IMR-90 (cell line): ENCODE data around the gene CISTR. TPM values are rescaled to one million over a fixed set of nuclear protein-coding genes. Genes with fewer than 3 reads are reported as not detected.

Experiments
- ATAC-seq: fragments of 200-7000 bp; cut with Tn5 transposase; 2 replicates; pipeline ENCODE4 v1.9.1; 2020; ENCODE audit warnings: low read depth, mild to moderate bottlenecking, moderate library complexity
- BruUV-seq: library from RNA; stranded (reverse); fragments of 400-500 nt; replicated peaks from 2 replicates; lab custom pipeline; 2021; lab: Mats Ljungman, UMichigan
- CTCF ChIA-PET: fragments of 300-600 bp; formaldehyde crosslinking; extraction: SDS; loops from one replicate; lab custom pipeline; 2021; ENCODE audit warnings: antibody characterized with exemption; lab: Yijun Ruan, JAX
- POLR2A ChIA-PET: fragments of 300-600 bp; sonication (Branson Sonifier 250); formaldehyde crosslinking; loops from one replicate; lab custom pipeline; 2022; ENCODE audit warnings: antibody characterized with exemption; ENCODE audit not compliant: unreplicated experiment; lab: Charles Lee
- DNase-seq: peaks from one replicate; pipeline ENCODE4 v3.0.0; 2013
- H2AFZ ChIP-seq: replicated peaks from 2 replicates; pipeline ENCODE3; 2013; ENCODE audit warnings: low read length, mild to moderate bottlenecking; ENCODE audit not compliant: poor library complexity
- H2AK5ac ChIP-seq: 2 replicates; pipeline ENCODE4 v1.6.1; 2013; ENCODE audit warnings: low read depth, low read length, inconsistent platforms
- H2AK9ac ChIP-seq: replicated peaks from 2 replicates; pipeline ENCODE3; 2013; ENCODE audit warnings: mild to moderate bottlenecking, low read depth, low read length, moderate library complexity; ENCODE audit not compliant: poor library complexity
- H2BK120ac ChIP-seq: 2 replicates; pipeline ENCODE4 v1.6.1; 2013; ENCODE audit warnings: low read depth, low read length, inconsistent platforms
- H2BK15ac ChIP-seq: 3 replicates; pipeline ENCODE4 v1.6.1; 2013; ENCODE audit warnings: low read depth, low read length, inconsistent platforms
- H2BK20ac ChIP-seq: 2 replicates; pipeline ENCODE4 v1.6.1; 2013; ENCODE audit warnings: low read depth, mild to moderate bottlenecking, inconsistent platforms, low read length, moderate library complexity
- H2BK5ac ChIP-seq: 2 replicates; pipeline ENCODE4 v1.6.1; 2013; ENCODE audit warnings: mild to moderate bottlenecking, low read depth, low read length, inconsistent platforms; ENCODE audit not compliant: poor library complexity, severe bottlenecking
- H3K14ac ChIP-seq: replicated peaks from 2 replicates; pipeline ENCODE4 v1.6.1; 2013; ENCODE audit warnings: low read depth, low read length, inconsistent platforms
- H3K18ac ChIP-seq: 2 replicates; pipeline ENCODE4 v1.6.1; 2013; ENCODE audit warnings: low read depth, low read length, control low read depth
- H3K23ac ChIP-seq: 2 replicates; pipeline ENCODE4 v1.6.1; 2013; ENCODE audit warnings: low read depth, low read length, inconsistent platforms
- H3K27ac ChIP-seq: 2 replicates; pipeline ENCODE4 v1.5.1; 2013; ENCODE audit warnings: mild to moderate bottlenecking, control low read depth, low read length; ENCODE audit not compliant: insufficient read depth
- H3K27me3 ChIP-seq: 2 replicates; pipeline ENCODE4 v1.6.1; 2013; ENCODE audit warnings: low read length; ENCODE audit not compliant: control insufficient read depth, insufficient read depth
- H3K36me3 ChIP-seq: 2 replicates; pipeline ENCODE4 v1.6.1; 2013; ENCODE audit warnings: low read length, mixed read lengths; ENCODE audit not compliant: control insufficient read depth, insufficient read depth
- H3K4ac ChIP-seq: 2 replicates; pipeline ENCODE4 v1.6.1; 2013; ENCODE audit warnings: low read depth, low read length, inconsistent platforms
- H3K4me1 ChIP-seq: 2 replicates; pipeline ENCODE4 v1.6.1; 2013; ENCODE audit warnings: low read length, mixed read lengths; ENCODE audit not compliant: control insufficient read depth, insufficient read depth
- H3K4me2 ChIP-seq: 2 replicates; pipeline ENCODE4 v1.6.1; 2013; ENCODE audit warnings: low read depth, mild to moderate bottlenecking, control low read depth, low read length, moderate library complexity
- H3K4me3 ChIP-seq: 2 replicates; pipeline ENCODE4 v1.5.1; 2013; ENCODE audit warnings: low read depth, mild to moderate bottlenecking, control low read depth, low read length, moderate library complexity; ENCODE audit not compliant: insufficient read depth
- H3K56ac ChIP-seq: 2 replicates; pipeline ENCODE4 v1.6.1; 2013; ENCODE audit warnings: low read length, inconsistent platforms; ENCODE audit not compliant: insufficient read depth; ENCODE audit errors: extremely low read depth
- H3K79me1 ChIP-seq, 2 experiments: 2 replicates each; pipeline ENCODE4 v1.6.1; 2013; ENCODE audit warnings: low read length in 2 of 2, inconsistent platforms in 1 of 2, low read depth in 1 of 2
- H3K9ac ChIP-seq: 2 replicates; pipeline ENCODE4 v1.6.1; 2013; ENCODE audit warnings: low read depth, low read length, control low read depth
- H3K9me1 ChIP-seq: 2 replicates; pipeline ENCODE4 v1.6.1; 2013; ENCODE audit warnings: low read length, inconsistent platforms; ENCODE audit not compliant: insufficient read depth
- H3K9me3 ChIP-seq: 2 replicates; pipeline ENCODE4 v1.6.1; 2013; ENCODE audit warnings: low read length; ENCODE audit not compliant: control insufficient read depth, insufficient read depth
- H4K20me1 ChIP-seq: 2 replicates; pipeline ENCODE4 v1.6.1; 2013; ENCODE audit warnings: low read length, inconsistent platforms; ENCODE audit not compliant: insufficient read depth
- H4K5ac ChIP-seq: 2 replicates; pipeline ENCODE4 v1.6.1; 2013; ENCODE audit warnings: mild to moderate bottlenecking, low read depth, low read length, control low read depth
- H4K8ac ChIP-seq, 2 experiments: 2 replicates each; pipeline ENCODE4 v1.6.1; 2013; ENCODE audit warnings: low read depth in 2 of 2, low read length in 2 of 2, control low read depth in 1 of 2, inconsistent platforms in 1 of 2
- H4K91ac ChIP-seq: 2 replicates; pipeline ENCODE4 v1.6.1; 2013; ENCODE audit warnings: low read depth, low read length, inconsistent platforms; ENCODE audit not compliant: insufficient read depth
- MAZ ChIP-seq: IDR thresholded peaks from 2 replicates; pipeline ENCODE4 v1.6.1; 2012; ENCODE audit warnings: low read depth, mild to moderate bottlenecking, low read length, improper control_type of control experiment, moderate library complexity, borderline replicate concordance
- MXI1 ChIP-seq: IDR thresholded peaks from 2 replicates; pipeline ENCODE4 v1.6.1; 2012; ENCODE audit warnings: low read depth, mild to moderate bottlenecking, low read length, moderate library complexity, borderline replicate concordance
- NFE2L2 ChIP-seq: fragments of 150-350 bp; IDR thresholded peaks from 2 replicates; pipeline ENCODE4 v1.6.1; 2016; ENCODE audit warnings: low read depth, mild to moderate bottlenecking, low read length
- RAD21 ChIP-seq: IDR thresholded peaks from 2 replicates; pipeline ENCODE4 v1.6.1; 2012; ENCODE audit warnings: low read length, improper control_type of control experiment
- RCOR1 ChIP-seq: IDR thresholded peaks from 2 replicates; pipeline ENCODE4 v1.6.1; 2012; ENCODE audit warnings: mild to moderate bottlenecking, low read length, improper control_type of control experiment; ENCODE audit not compliant: insufficient replicate concordance
- WGBS, 2 experiments: methylation state at CpG; one replicate each; pipeline versions ENCODE4 v1.1.5 to v1.1.7; 2013; ENCODE audit warnings: missing lambda C conversion rate in 2 of 2; ENCODE audit not compliant: insufficient read length in 1 of 2; ENCODE audit errors: extremely low coverage in 2 of 2; 5-methylcytosine and 5-hydroxymethylcytosine counted together
- dilution Hi-C: fragments of 300-500 bp; cut with HindIII; formaldehyde crosslinking; loops from one replicate; pipeline ENCODE4 v1.14.3; 2018; ENCODE audit warnings: low sequenced_read_pairs; ENCODE audit not compliant: unreplicated experiment
- in situ Hi-C: fragments of 300-500 bp; cut with MboI; formaldehyde crosslinking; loops from 3 replicates; pipeline ENCODE4 v1.14.3; 2019; ENCODE audit warnings: low sequenced_read_pairs, inconsistent platforms, mixed read lengths
- intact Hi-C: fragments of 100-400 bp; cut with micrococcal nuclease; formaldehyde crosslinking; loops from 2 replicates; pipeline ENCODE4 v1.10.0; 2022
- polyA plus RNA-seq, 3 experiments: library from polyadenylated mRNA; depleted of rRNA; stranded (reverse); fragments of >200 nt; gene quantifications; 2 replicates each; pipeline ENCODE4 v1.2.3, GENCODE V29; 2012; ENCODE audit warnings: low replicate concordance in 1 of 3
- total RNA-seq: library from RNA; depleted of rRNA; stranded (reverse); fragments of >200 nt; gene quantifications from 2 replicates; pipeline ENCODE4 v1.2.3, GENCODE V29; 2012

The CISTR gene
- total and polyA plus RNA-seq, 2 of the 4 experiments (the other 2 are of a cell fraction) = not detected

DNA sequence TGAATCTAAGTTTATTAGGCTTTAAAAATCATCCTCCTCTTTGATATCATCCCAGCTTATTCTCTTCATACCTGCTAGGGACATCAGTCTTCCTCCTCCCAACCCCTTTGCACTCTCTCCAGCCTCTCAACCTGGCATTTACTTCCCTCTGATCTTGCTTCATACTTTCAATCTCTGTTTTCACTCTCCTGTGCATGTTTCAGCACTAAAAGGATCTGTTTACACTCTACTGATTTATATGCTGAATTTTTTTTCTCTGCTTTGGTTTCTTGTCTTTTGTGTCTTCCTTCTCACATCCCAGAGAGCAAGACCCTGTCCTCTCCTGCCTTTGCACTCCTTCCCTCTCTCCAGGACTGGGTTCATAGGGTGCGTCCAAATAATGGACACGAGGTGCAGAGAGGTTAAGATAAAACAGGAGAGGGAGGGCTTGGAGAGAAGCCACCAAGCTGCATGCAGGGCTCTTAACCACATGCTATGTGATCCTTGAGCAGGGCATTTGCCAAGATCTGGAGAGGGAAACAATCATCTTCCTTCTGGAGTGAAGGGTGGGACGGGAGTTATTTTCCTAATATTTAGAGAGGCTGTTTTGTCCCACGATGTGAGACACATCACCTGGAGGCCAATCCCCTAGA, 3.0 kb upstream of the CISTR start:
- no peak overlapping the region for H3K4me3 ChIP-seq
- ATAC-seq = peak; percentile 22; the same call in 1 of the 2 replicates
- intact Hi-C loops (loop anchor here (5.0 kb wide), 1 partner anchor 453 kb away; no protein-coding TSS in a partner anchor), dilution Hi-C loops (no loop called here), in situ Hi-C loops (no loop called here)
- no peaks in the 10 kb centered on the region for H3K36me3 ChIP-seq
- no peak overlapping the region for H3K9ac ChIP-seq
- H3K18ac ChIP-seq = no peak overlapping the region
- WGBS, 2 experiments = no CpG with 5 or more reads among the region's 4 CpGs
- DNase-seq = peak; percentile 52
- no peak overlapping the region for H4K91ac ChIP-seq
- no peak overlapping the region for H2BK15ac ChIP-seq
- H4K5ac ChIP-seq = no peak overlapping the region
- CTCF ChIA-PET = no interaction called here
- H3K4me1 ChIP-seq = peaks cover 6% of the 10 kb centered on the region
- no peak overlapping the region for H3K27ac ChIP-seq
- no peaks in the 10 kb centered on the region for H3K79me1 ChIP-seq
- H2AFZ ChIP-seq = no peak overlapping the region
- H3K4ac ChIP-seq = no peak overlapping the region
- peak overlapping the region; percentile 71; the same call in 1 of the 2 replicates for H3K4me2 ChIP-seq
- no peak overlapping the region for H2BK120ac ChIP-seq
- no peaks in the 10 kb centered on the region for H4K20me1 ChIP-seq
- BruUV-seq = no TSS peak
- no peak overlapping the region for H4K8ac ChIP-seq
- H2AK5ac ChIP-seq = no peak overlapping the region
- H3K9me3 ChIP-seq = peaks cover 2% of the 10 kb centered on the region; the same call in 1 of the 2 replicates
- POLR2A ChIA-PET = no interaction called here
- no peak overlapping the region for H3K14ac ChIP-seq
- no peak overlapping the region for H2BK5ac ChIP-seq
- no peak for TF ChIP-seq NFE2L2
- no peak for TF ChIP-seq MXI1
- TF ChIP-seq RCOR1 = no peak
- TF ChIP-seq MAZ = no peak
- no peak for TF ChIP-seq RAD21
- no peak overlapping the region for H2AK9ac ChIP-seq
- H3K23ac ChIP-seq = no peak overlapping the region
- peaks cover 85% of the 10 kb centered on the region for H3K27me3 ChIP-seq
- H2BK20ac ChIP-seq = no peak overlapping the region
- H3K9me1 ChIP-seq = no peaks in the 10 kb centered on the region
- H3K56ac ChIP-seq = no peak overlapping the region
